ENCODE results near the gene MCFD2. TPM values are rescaled to one million over a fixed set of nuclear protein-coding genes. Genes with fewer than 3 reads are reported as not detected.

MCFD2 gene
- total RNA-seq, 1 donor from 2014 or later = 33.0 TPM

GRCh38 chr2:46954951-46955571, 39.5 kb upstream of the MCFD2 start:
- TF ChIP-seq CTCF (IDR thresholded peaks at IDR 0.05; ENCODE audit: partially characterized antibody, unreplicated experiment) = no peak
- H3K9me3 Mint-ChIP-seq (ENCODE audit: unreplicated experiment) = no peaks in the 10 kb centered on the region
- peaks cover 5% of the 10 kb centered on the region for H3K36me3 Mint-ChIP-seq (ENCODE audit: unreplicated experiment)
- peaks cover 2% of the 10 kb centered on the region for H3K27me3 Mint-ChIP-seq (ENCODE audit: unreplicated experiment)
- no peaks in the 10 kb centered on the region for H3K4me1 Mint-ChIP-seq (ENCODE audit: low read depth, unreplicated experiment)
- no peak for DNase-seq
- H3K4me3 Mint-ChIP-seq (ENCODE audit: unreplicated experiment) = no peak overlapping the region
- H3K27ac Mint-ChIP-seq (ENCODE audit: unreplicated experiment) = no peak overlapping the region

GRCh38 chr2:46952171-46952570, 36.6 kb upstream of the MCFD2 start:
- Mint-ChIP-seq H3K9me3 (ENCODE audit: unreplicated experiment) (no peaks in the 10 kb centered on the region), H3K27me3 (ENCODE audit: unreplicated experiment) (peaks cover 2% of the 10 kb centered on the region), H3K4me3 (ENCODE audit: unreplicated experiment) (no peak overlapping the region), H3K4me1 (ENCODE audit: low read depth, unreplicated experiment) (no peaks in the 10 kb centered on the region), H3K36me3 (ENCODE audit: unreplicated experiment) (peaks cover 5% of the 10 kb centered on the region), H3K27ac (ENCODE audit: unreplicated experiment) (no peak overlapping the region)
- DNase-seq = no peak
- TF ChIP-seq CTCF (IDR thresholded peaks at IDR 0.05; ENCODE audit: partially characterized antibody, unreplicated experiment) = no peak

GRCh38 chr2:46951290-46952064, 35.9 kb upstream of the MCFD2 start:
- no peak for TF ChIP-seq CTCF (IDR thresholded peaks at IDR 0.05; ENCODE audit: partially characterized antibody, unreplicated experiment)

GRCh38 chr2:46950314-46950713, 34.7 kb upstream of the MCFD2 start:
- Mint-ChIP-seq H3K36me3 (ENCODE audit: unreplicated experiment) (peaks cover 5% of the 10 kb centered on the region), H3K27me3 (ENCODE audit: unreplicated experiment) (peaks cover 2% of the 10 kb centered on the region), H3K27ac (ENCODE audit: unreplicated experiment) (no peak overlapping the region), H3K4me1 (ENCODE audit: low read depth, unreplicated experiment) (no peaks in the 10 kb centered on the region), H3K9me3 (ENCODE audit: unreplicated experiment) (no peaks in the 10 kb centered on the region), H3K4me3 (ENCODE audit: unreplicated experiment) (no peak overlapping the region)
- no peak for TF ChIP-seq CTCF (IDR thresholded peaks at IDR 0.05; ENCODE audit: partially characterized antibody, unreplicated experiment)
- DNase-seq = no peak

More at GRCh38 chr2:46951290-46952064, 35.9 kb upstream of the MCFD2 start:
- Mint-ChIP-seq H3K4me1 (ENCODE audit: low read depth, unreplicated experiment) (no peaks in the 10 kb centered on the region), H3K27me3 (ENCODE audit: unreplicated experiment) (peaks cover 2% of the 10 kb centered on the region), H3K4me3 (ENCODE audit: unreplicated experiment) (no peak overlapping the region), H3K9me3 (ENCODE audit: unreplicated experiment) (no peaks in the 10 kb centered on the region), H3K36me3 (ENCODE audit: unreplicated experiment) (peaks cover 5% of the 10 kb centered on the region), H3K27ac (ENCODE audit: unreplicated experiment) (no peak overlapping the region)
- no peak for DNase-seq

DNA sequence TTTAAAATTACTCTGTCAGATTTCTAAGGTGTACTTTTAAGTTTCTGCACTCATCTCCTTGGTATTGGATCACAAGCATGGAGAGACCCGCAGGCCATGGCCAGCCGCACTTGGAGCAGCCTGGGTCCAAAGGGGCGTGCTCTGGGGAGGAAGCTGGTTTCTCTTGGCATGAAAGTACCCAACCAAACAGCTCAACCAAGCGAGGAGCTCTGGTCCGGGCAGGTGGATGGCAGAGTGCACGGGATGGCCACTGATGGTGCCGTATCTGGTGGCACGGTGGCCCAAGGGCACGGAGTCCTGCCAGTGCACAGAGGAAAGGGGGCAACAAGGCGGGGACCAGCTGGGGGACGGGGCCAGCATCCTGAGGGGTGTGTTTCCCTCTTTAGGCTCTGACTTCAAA, 32.2 kb upstream of the MCFD2 start:
- DNase-seq = no peak
- Mint-ChIP-seq H3K27me3 (ENCODE audit: unreplicated experiment) (peaks cover 2% of the 10 kb centered on the region), H3K4me3 (ENCODE audit: unreplicated experiment) (no peak overlapping the region), H3K9me3 (ENCODE audit: unreplicated experiment) (no peaks in the 10 kb centered on the region), H3K27ac (ENCODE audit: unreplicated experiment) (no peak overlapping the region), H3K36me3 (ENCODE audit: unreplicated experiment) (peaks cover 5% of the 10 kb centered on the region), H3K4me1 (ENCODE audit: low read depth, unreplicated experiment) (no peaks in the 10 kb centered on the region)
- no peak for TF ChIP-seq CTCF (IDR thresholded peaks at IDR 0.05; ENCODE audit: partially characterized antibody, unreplicated experiment)

All from glutamatergic neuron (in vitro differentiated cells).